Mesodermal cell (in vitro differentiated cells): ENCODE data around the gene SLC26A11.

Experiments
- H3K27ac ChIP-seq: 2 replicates; pipeline ENCODE4 v1.7.0; 2013; ENCODE audit warnings: mild to moderate bottlenecking, low read depth, low read length, moderate library complexity; ENCODE audit not compliant: severe bottlenecking
- H3K36me3 ChIP-seq: 2 replicates; pipeline ENCODE4 v1.7.1; 2013; ENCODE audit warnings: mild to moderate bottlenecking, low read length, moderate library complexity; ENCODE audit not compliant: control insufficient read depth, insufficient read depth
- H3K4me1 ChIP-seq: one replicate; pipeline ENCODE4 v1.7.1; 2013; ENCODE audit warnings: mild to moderate bottlenecking, low read length; ENCODE audit not compliant: insufficient read depth, control insufficient read depth, poor library complexity, severe bottlenecking
- H3K4me3 ChIP-seq: 2 replicates; pipeline ENCODE4 v1.7.0; 2013; ENCODE audit warnings: low read length, control low read depth, mild to moderate bottlenecking; ENCODE audit not compliant: insufficient read depth, poor library complexity, severe bottlenecking; ENCODE audit errors: extremely low read depth
- H3K9me3 ChIP-seq: 2 replicates; pipeline ENCODE4 v1.7.1; 2013; ENCODE audit warnings: mild to moderate bottlenecking, low read length, moderate library complexity; ENCODE audit not compliant: control insufficient read depth
- WGBS, 2 experiments: methylation state at CpG; one replicate each; pipeline ENCODE4 v1.1.5; 2013; ENCODE audit warnings: missing lambda C conversion rate in 2 of 2; ENCODE audit not compliant: insufficient coverage in 2 of 2; 5-methylcytosine and 5-hydroxymethylcytosine counted together

Gene SLC26A11

GRCh38 chr17:80183581-80184422 lies 36.4 kb upstream of the SLC26A11 start:
- no peak overlapping the region for H3K4me3 ChIP-seq
- no peaks in the 10 kb centered on the region for H3K4me1 ChIP-seq
- 84 to 87% methylated on average over 19 to 26 of the region's 26 CpGs for WGBS, 2 experiments
- H3K9me3 ChIP-seq, result no peaks in the 10 kb centered on the region
- no peak overlapping the region for H3K27ac ChIP-seq
- no peaks in the 10 kb centered on the region for H3K36me3 ChIP-seq

- no peaks in the 10 kb centered on the region for H3K4me1 ChIP-seq
- no peak overlapping the region for H3K4me3 ChIP-seq
- H3K9me3 ChIP-seq, result no peaks in the 10 kb centered on the region
- no peak overlapping the region for H3K27ac ChIP-seq
- no peaks in the 10 kb centered on the region for H3K36me3 ChIP-seq
- WGBS, 2 experiments, result 70 to 75% methylated on average over 6 to 7 of the region's 10 CpGs
Measured at GRCh38 chr17:80184423-80184714, 35.9 kb upstream of the SLC26A11 start.

- Histone ChIP-seq H3K4me1 (no peaks in the 10 kb centered on the region), H3K4me3 (no peak overlapping the region), H3K27ac (no peak overlapping the region), H3K36me3 (no peaks in the 10 kb centered on the region), H3K9me3 (no peaks in the 10 kb centered on the region)
- 89 to 97% methylated on average over 8 to 9 of the region's 9 CpGs for whole genome bisulfite sequencing, 2 experiments
Measured at GRCh38 chr17:80185968-80186367, 34.3 kb upstream of the SLC26A11 start.

- H3K27ac ChIP-seq, result no peak overlapping the region
- no peaks in the 10 kb centered on the region for H3K9me3 ChIP-seq
- H3K4me3 ChIP-seq, result no peak overlapping the region
- H3K4me1 ChIP-seq, result no peaks in the 10 kb centered on the region
- no peaks in the 10 kb centered on the region for H3K36me3 ChIP-seq
- 88 to 93% methylated on average over 13 to 16 of the region's 16 CpGs for WGBS, 2 experiments
Measured at GRCh38 chr17:80187090-80187489, 33.1 kb upstream of the SLC26A11 start.

GRCh38 chr17:80187515-80187941 lies 32.7 kb upstream of the SLC26A11 start:
- H3K4me3 ChIP-seq, result no peak overlapping the region
- no peaks in the 10 kb centered on the region for H3K36me3 ChIP-seq
- no peaks in the 10 kb centered on the region for H3K9me3 ChIP-seq
- no peaks in the 10 kb centered on the region for H3K4me1 ChIP-seq
- WGBS, 2 experiments, result 77 to 86% methylated on average over 14 to 18 of the region's 18 CpGs
- no peak overlapping the region for H3K27ac ChIP-seq

- Histone ChIP-seq H3K4me1 (no peaks in the 10 kb centered on the region), H3K27ac (no peak overlapping the region), H3K4me3 (no peak overlapping the region), H3K9me3 (no peaks in the 10 kb centered on the region), H3K36me3 (no peaks in the 10 kb centered on the region)
- 90 to 95% methylated on average over 23 of the region's 23 CpGs for WGBS, 2 experiments
Measured at GRCh38 chr17:80189611-80190010, 30.6 kb upstream of the SLC26A11 start.

- WGBS, 2 experiments, result 94 to 100% methylated on average over 8 to 10 of the region's 10 CpGs
- H3K36me3 ChIP-seq, result no peaks in the 10 kb centered on the region
- no peaks in the 10 kb centered on the region for H3K4me1 ChIP-seq
- no peak overlapping the region for H3K27ac ChIP-seq
- no peaks in the 10 kb centered on the region for H3K9me3 ChIP-seq
- no peak overlapping the region for H3K4me3 ChIP-seq
Measured at GRCh38 chr17:80190716-80191115, 29.5 kb upstream of the SLC26A11 start.

- Histone ChIP-seq H3K4me3 (no peak overlapping the region), H3K27ac (no peak overlapping the region), H3K4me1 (no peaks in the 10 kb centered on the region), H3K36me3 (no peaks in the 10 kb centered on the region), H3K9me3 (no peaks in the 10 kb centered on the region)
- 84 to 88% methylated on average over 17 to 19 of the region's 20 CpGs for WGBS, 2 experiments
Measured at GRCh38 chr17:80191192-80191591, 29.0 kb upstream of the SLC26A11 start.

GRCh38 chr17:80191865-80192661 lies 28.2 kb upstream of the SLC26A11 start:
- Histone ChIP-seq H3K36me3 (no peaks in the 10 kb centered on the region), H3K4me3 (no peak overlapping the region), H3K9me3 (no peaks in the 10 kb centered on the region), H3K4me1 (no peaks in the 10 kb centered on the region), H3K27ac (no peak overlapping the region)
- WGBS, 2 experiments, result 79 to 80% methylated on average over 17 to 23 of the region's 29 CpGs

- no peak overlapping the region for H3K27ac ChIP-seq
- H3K9me3 ChIP-seq, result no peaks in the 10 kb centered on the region
- no peak overlapping the region for H3K4me3 ChIP-seq
- H3K4me1 ChIP-seq, result no peaks in the 10 kb centered on the region
- 93 to 98% methylated on average over 6 to 14 of the region's 14 CpGs for WGBS, 2 experiments
- H3K36me3 ChIP-seq, result no peaks in the 10 kb centered on the region
Measured at GRCh38 chr17:80195141-80195540, 25.1 kb upstream of the SLC26A11 start.
